ENCODE measurements around the gene PTP4A2. TPM values are rescaled to one million over a fixed set of nuclear protein-coding genes. Genes with fewer than 3 reads are reported as not detected.

Gene PTP4A2
- total and polyA plus RNA-seq, 2 donors (not counting 1 experiment from before 2014, with no cell fraction given): 78.2 to 193 TPM

GRCh38 chr1:31920956-31921355 lies 17.2 kb downstream of the PTP4A2 start:
- no peak overlapping the region for H3K4me3 Mint-ChIP-seq
- DNase-seq: no peak
- CTCF ChIA-PET: interaction anchor here (1.0 kb wide), 1 partner anchor 35 kb away, joined by 6 read pairs; no protein-coding TSS in a partner anchor
- peak overlapping the region; percentile 7 for H3K9ac ChIP-seq (ENCODE audit: low read length)
- peak overlapping the region; percentile 1 for H3K27ac Mint-ChIP-seq
- peaks cover 35 to 45% of the 10 kb centered on the region in 2 donors for H3K4me1 ChIP-seq (ENCODE audit: control insufficient read depth in 2 of 2, insufficient read depth in 2 of 2, low read length in 2 of 2)
- WGBS (ENCODE audit: insufficient coverage): no CpG with 5 or more reads among the region's 2 CpGs
- H3K27me3 ChIP-seq (replicated peaks in 1 of 4; ENCODE audit: control extremely low read depth in 1 of 4, control insufficient read depth in 3 of 4, insufficient read depth in 4 of 4, low read length in 3 of 4): no peaks in the 10 kb centered on the region
- H3K27ac ChIP-seq (ENCODE audit: low read length in 2 of 2): peak overlapping the region in 1 of 2 donors; percentile 51
- H3K27me3 Mint-ChIP-seq: no peaks in the 10 kb centered on the region
- intact Hi-C loops (cut with micrococcal nuclease): no loop called here
- peaks cover 98% of the 10 kb centered on the region for H3K79me2 ChIP-seq (ENCODE audit: control insufficient read depth, insufficient read depth, low read length)
- peaks cover 7 to 25% of the 10 kb centered on the region in 2 experiments for H3K36me3 ChIP-seq (replicated peaks in 1 of 2; ENCODE audit: control extremely low read depth in 1 of 2, control insufficient read depth in 1 of 2, extremely low read depth in 1 of 2, insufficient read depth in 2 of 2, low read length in 1 of 2)
- peaks cover 0 to 3% (median 0%) of the 10 kb centered on the region in 3 donors for H3K9me3 ChIP-seq (ENCODE audit: control extremely low read depth in 1 of 3, control insufficient read depth in 2 of 3, insufficient read depth in 1 of 3, low read length in 2 of 3)
- H3K4me2 ChIP-seq (replicated peaks; ENCODE audit: low read depth, low read length, poor library complexity, severe bottlenecking): no peak overlapping the region
- TF ChIP-seq CTCF (IDR thresholded peaks at IDR 0.05) (no peak), EZH2 (IDR thresholded peaks at IDR 0.05; ENCODE audit: borderline replicate concordance, insufficient read depth, low read depth, low read length, poor library complexity, severe bottlenecking) (no peak)
- no peak overlapping the region for H2AFZ ChIP-seq (ENCODE audit: insufficient read depth, low read depth, low read length, poor library complexity, severe bottlenecking)
- POLR2A ChIA-PET: interaction anchor here (0.6 kb wide), 1 partner anchor 20 kb away, joined by 3 read pairs; no protein-coding TSS in a partner anchor
- H3K4me1 Mint-ChIP-seq: peaks cover 59% of the 10 kb centered on the region
- H3K4me3 ChIP-seq (ENCODE audit: control extremely low read depth in 1 of 5, extremely low read depth in 1 of 5, insufficient read depth in 1 of 5, low read depth in 2 of 5, low read length in 4 of 5): no peak overlapping the region
- H4K20me1 ChIP-seq (ENCODE audit: control insufficient read depth, insufficient read depth, low read length, poor library complexity, severe bottlenecking): peaks cover 56% of the 10 kb centered on the region
- H3K9me3 Mint-ChIP-seq (ENCODE audit: insufficient read depth): no peaks in the 10 kb centered on the region
- ATAC-seq (ENCODE audit: low read depth): no peak

GRCh38 chr1:31919591-31919990 lies 18.6 kb downstream of the PTP4A2 start:
- H4K20me1 ChIP-seq (ENCODE audit: control insufficient read depth, insufficient read depth, low read length, poor library complexity, severe bottlenecking): peaks cover 55% of the 10 kb centered on the region
- no peak overlapping the region for H3K27ac ChIP-seq (ENCODE audit: low read length in 2 of 2)
- peaks cover 24 to 32% of the 10 kb centered on the region in 2 donors for H3K4me1 ChIP-seq (ENCODE audit: control insufficient read depth in 2 of 2, insufficient read depth in 2 of 2, low read length in 2 of 2)
- H2AFZ ChIP-seq (ENCODE audit: insufficient read depth, low read depth, low read length, poor library complexity, severe bottlenecking): no peak overlapping the region
- no peak overlapping the region for H3K27ac Mint-ChIP-seq
- no peak overlapping the region for H3K4me3 ChIP-seq (ENCODE audit: control extremely low read depth in 1 of 5, extremely low read depth in 1 of 5, insufficient read depth in 1 of 5, low read depth in 2 of 5, low read length in 4 of 5)
- DNase-seq (no peak), ATAC-seq (ENCODE audit: low read depth) (no peak)
- 80% methylated on average over 2 of the region's 10 CpGs for WGBS (ENCODE audit: insufficient coverage)
- no peaks in the 10 kb centered on the region for H3K27me3 ChIP-seq (replicated peaks in 1 of 4; ENCODE audit: control extremely low read depth in 1 of 4, control insufficient read depth in 3 of 4, insufficient read depth in 4 of 4, low read length in 3 of 4)
- H3K27me3 Mint-ChIP-seq: no peaks in the 10 kb centered on the region
- TF ChIP-seq EZH2 (IDR thresholded peaks at IDR 0.05; ENCODE audit: borderline replicate concordance, insufficient read depth, low read depth, low read length, poor library complexity, severe bottlenecking) (no peak), CTCF (IDR thresholded peaks at IDR 0.05) (no peak)
- peaks cover 10 to 38% of the 10 kb centered on the region in 2 experiments for H3K36me3 ChIP-seq (replicated peaks in 1 of 2; ENCODE audit: control extremely low read depth in 1 of 2, control insufficient read depth in 1 of 2, extremely low read depth in 1 of 2, insufficient read depth in 2 of 2, low read length in 1 of 2)
- H3K4me1 Mint-ChIP-seq: peaks cover 48% of the 10 kb centered on the region
- no peak overlapping the region for H3K4me2 ChIP-seq (replicated peaks; ENCODE audit: low read depth, low read length, poor library complexity, severe bottlenecking)
- ChIA-PET CTCF (interaction anchor here (0.7 to 1.0 kb wide), 3 partner anchors 9 to 160 kb away, joined by 3 read pairs; no protein-coding TSS in a partner anchor), POLR2A (no interaction called here)
- H3K9me3 ChIP-seq (ENCODE audit: control extremely low read depth in 1 of 3, control insufficient read depth in 2 of 3, insufficient read depth in 1 of 3, low read length in 2 of 3): peaks cover 0 to 3% (median 0%) of the 10 kb centered on the region in 3 donors
- intact Hi-C loops (cut with micrococcal nuclease): no loop called here
- peaks cover 98% of the 10 kb centered on the region for H3K79me2 ChIP-seq (ENCODE audit: control insufficient read depth, insufficient read depth, low read length)
- no peaks in the 10 kb centered on the region for H3K9me3 Mint-ChIP-seq (ENCODE audit: insufficient read depth)
- no peak overlapping the region for H3K4me3 Mint-ChIP-seq
- H3K9ac ChIP-seq (ENCODE audit: low read length): no peak overlapping the region
